ENCODE measurements around the gene IQSEC2.

- peak; percentile 18; the same call in 1 of the 2 replicates for TF ChIP-seq CTCF (IDR thresholded peaks at IDR 0.05; ENCODE audit: low read length)
- TF ChIP-seq EZH2 (optimal IDR thresholded peaks at IDR 0.05; ENCODE audit: low read depth, low read length): no peak
- no peak for TF ChIP-seq EZH2phosphoT487 (IDR thresholded peaks at IDR 0.05; ENCODE audit: low read length)
Observed at GRCh38 chrX:53244610-53245009, 36.8 kb downstream of the IQSEC2 start.

Measured in MM.1S (cell line).